Astrocyte (in vitro differentiated cells and primary cell): ENCODE measurements around the gene CENPE. TPM values are rescaled to one million over a fixed set of nuclear protein-coding genes. Genes with fewer than 3 reads are reported as not detected.
A peak's percentile ranks its signal among the peaks of the same experiment; 100 is the strongest.

Experiments
- DNase-seq: peaks from one replicate; pipeline ENCODE4 v3.0.0-alpha.2; 2010; ENCODE audit warnings: low read depth
- FAIRE-seq: peaks from 2 replicates; lab custom pipeline; 2011; peaks lifted over from hg19 to GRCh38; lab: Jason Lieb, UNC
- H2AFZ ChIP-seq: 2 replicates; pipeline ENCODE4 v1.6.0; 2012; ENCODE audit warnings: low read depth, low read length, inconsistent platforms
- H3K27ac ChIP-seq: 2 replicates; pipeline ENCODE4 v1.5.1; 2011; ENCODE audit warnings: low read depth, low read length, inconsistent platforms
- H3K27me3 ChIP-seq: 2 replicates; pipeline ENCODE4 v1.6.0; 2011; ENCODE audit warnings: low read length, inconsistent platforms; ENCODE audit not compliant: insufficient read depth
- H3K36me3 ChIP-seq: 2 replicates; pipeline ENCODE4 v1.5.1; 2011; ENCODE audit warnings: low read length, inconsistent platforms; ENCODE audit not compliant: insufficient read depth
- H3K4me1 ChIP-seq: 2 replicates; pipeline ENCODE4 v1.5.1; 2011; ENCODE audit warnings: low read length, inconsistent platforms; ENCODE audit not compliant: insufficient read depth
- H3K4me2 ChIP-seq: 2 replicates; pipeline ENCODE4 v1.6.0; 2012; ENCODE audit warnings: low read length, inconsistent platforms
- H3K4me3 ChIP-seq: 2 replicates; pipeline ENCODE4 v1.5.1; 2011; ENCODE audit warnings: low read depth, mild to moderate bottlenecking, low read length, inconsistent platforms; ENCODE audit not compliant: insufficient read depth
- H3K79me2 ChIP-seq: 2 replicates; pipeline ENCODE4 v1.6.0; 2012; ENCODE audit warnings: mild to moderate bottlenecking, low read length, inconsistent platforms; ENCODE audit not compliant: insufficient read depth
- H3K9ac ChIP-seq: 2 replicates; pipeline ENCODE4 v1.6.0; 2012; ENCODE audit warnings: mild to moderate bottlenecking, low read length, inconsistent platforms
- H3K9me3 ChIP-seq: 2 replicates; pipeline ENCODE4 v1.5.1; 2012; ENCODE audit warnings: low read depth, mild to moderate bottlenecking, low read length, inconsistent platforms; ENCODE audit not compliant: insufficient read depth
- H4K20me1 ChIP-seq: 2 replicates; pipeline ENCODE4 v1.6.0; 2012; ENCODE audit warnings: low read length, inconsistent platforms; ENCODE audit not compliant: insufficient read depth
- H3K27ac Mint-ChIP-seq: one replicate; pipeline ENCODE4 v1.8.0; 2021; ENCODE audit warnings: mild to moderate bottlenecking, mixed read lengths; ENCODE audit not compliant: unreplicated experiment
- H3K27me3 Mint-ChIP-seq: one replicate; pipeline ENCODE4 v1.8.0; 2021; ENCODE audit warnings: low read depth, mixed read lengths; ENCODE audit not compliant: unreplicated experiment
- H3K36me3 Mint-ChIP-seq: one replicate; pipeline ENCODE4 v1.8.0; 2021; ENCODE audit warnings: low read depth, mixed read lengths; ENCODE audit not compliant: unreplicated experiment
- H3K4me1 Mint-ChIP-seq: one replicate; pipeline ENCODE4 v1.8.0; 2021; ENCODE audit warnings: low read depth, mixed read lengths; ENCODE audit not compliant: unreplicated experiment
- H3K4me3 Mint-ChIP-seq: one replicate; pipeline ENCODE4 v1.8.0; 2021; ENCODE audit warnings: mild to moderate bottlenecking, moderate library complexity, mixed read lengths; ENCODE audit not compliant: unreplicated experiment
- H3K9me3 Mint-ChIP-seq: one replicate; pipeline ENCODE4 v1.8.0; 2021; ENCODE audit warnings: mild to moderate bottlenecking, mixed read lengths; ENCODE audit not compliant: unreplicated experiment
- EZH2 ChIP-seq: IDR thresholded peaks from 2 replicates; pipeline ENCODE4 v1.6.1; 2012; ENCODE audit warnings: mild to moderate bottlenecking, low read length, inconsistent platforms; ENCODE audit not compliant: insufficient read depth
- total RNA-seq: library from RNA; stranded (reverse); gene quantifications from 2 replicates; pipeline ENCODE4 v1.2.1, GENCODE V29; 2021
- TF ChIP-seq, protein P1 (sequence below): IDR thresholded peaks from 2 replicates; pipeline ENCODE4 v1.5.1; 2011; ENCODE audit warnings: low read depth, mild to moderate bottlenecking, inconsistent platforms, low read length, moderate library complexity; ENCODE audit not compliant: insufficient read depth

Gene CENPE
- total RNA-seq, 1 donor from 2014 or later, result 5.6 TPM

DNA sequence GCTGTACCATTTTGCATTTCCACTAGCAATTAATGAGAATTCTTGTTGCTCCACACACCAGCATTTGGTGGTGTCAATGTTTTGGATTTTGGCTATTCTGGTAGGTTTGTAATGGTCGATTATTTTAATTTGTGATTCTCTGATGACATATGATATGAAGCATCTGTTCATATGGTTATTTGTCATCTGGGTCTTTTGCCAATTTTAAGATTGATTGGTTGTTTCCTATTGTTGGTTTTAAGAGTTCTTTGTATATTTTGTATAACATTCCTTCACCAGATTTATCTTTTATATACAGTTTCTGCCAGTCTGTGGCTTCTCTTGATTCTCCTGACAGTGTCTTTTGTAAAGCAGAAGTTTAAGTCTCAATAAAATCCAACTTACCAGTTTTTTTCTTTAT lies 80.0 kb downstream of the CENPE start:
- Histone ChIP-seq H4K20me1 (no peaks in the 10 kb centered on the region), H3K79me2 (no peaks in the 10 kb centered on the region), H3K4me1 (no peaks in the 10 kb centered on the region), H3K4me2 (no peak overlapping the region), H2AFZ (no peak overlapping the region), H3K9ac (no peak overlapping the region), H3K9me3 (no peaks in the 10 kb centered on the region), H3K27ac (no peak overlapping the region), H3K4me3 (no peak overlapping the region), H3K36me3 (peaks cover 7% of the 10 kb centered on the region), H3K27me3 (no peaks in the 10 kb centered on the region)
- Mint-ChIP-seq H3K4me3 (no peak overlapping the region), H3K4me1 (peaks cover 4% of the 10 kb centered on the region), H3K9me3 (no peaks in the 10 kb centered on the region), H3K36me3 (no peaks in the 10 kb centered on the region), H3K27me3 (no peaks in the 10 kb centered on the region), H3K27ac (no peak overlapping the region)
- no peak for FAIRE-seq
- DNase-seq, result peak; percentile 44
- TF ChIP-seq EZH2, result no peak
- TF ChIP-seq, protein P1, sequence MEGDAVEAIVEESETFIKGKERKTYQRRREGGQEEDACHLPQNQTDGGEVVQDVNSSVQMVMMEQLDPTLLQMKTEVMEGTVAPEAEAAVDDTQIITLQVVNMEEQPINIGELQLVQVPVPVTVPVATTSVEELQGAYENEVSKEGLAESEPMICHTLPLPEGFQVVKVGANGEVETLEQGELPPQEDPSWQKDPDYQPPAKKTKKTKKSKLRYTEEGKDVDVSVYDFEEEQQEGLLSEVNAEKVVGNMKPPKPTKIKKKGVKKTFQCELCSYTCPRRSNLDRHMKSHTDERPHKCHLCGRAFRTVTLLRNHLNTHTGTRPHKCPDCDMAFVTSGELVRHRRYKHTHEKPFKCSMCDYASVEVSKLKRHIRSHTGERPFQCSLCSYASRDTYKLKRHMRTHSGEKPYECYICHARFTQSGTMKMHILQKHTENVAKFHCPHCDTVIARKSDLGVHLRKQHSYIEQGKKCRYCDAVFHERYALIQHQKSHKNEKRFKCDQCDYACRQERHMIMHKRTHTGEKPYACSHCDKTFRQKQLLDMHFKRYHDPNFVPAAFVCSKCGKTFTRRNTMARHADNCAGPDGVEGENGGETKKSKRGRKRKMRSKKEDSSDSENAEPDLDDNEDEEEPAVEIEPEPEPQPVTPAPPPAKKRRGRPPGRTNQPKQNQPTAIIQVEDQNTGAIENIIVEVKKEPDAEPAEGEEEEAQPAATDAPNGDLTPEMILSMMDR, result no peak

DNA sequence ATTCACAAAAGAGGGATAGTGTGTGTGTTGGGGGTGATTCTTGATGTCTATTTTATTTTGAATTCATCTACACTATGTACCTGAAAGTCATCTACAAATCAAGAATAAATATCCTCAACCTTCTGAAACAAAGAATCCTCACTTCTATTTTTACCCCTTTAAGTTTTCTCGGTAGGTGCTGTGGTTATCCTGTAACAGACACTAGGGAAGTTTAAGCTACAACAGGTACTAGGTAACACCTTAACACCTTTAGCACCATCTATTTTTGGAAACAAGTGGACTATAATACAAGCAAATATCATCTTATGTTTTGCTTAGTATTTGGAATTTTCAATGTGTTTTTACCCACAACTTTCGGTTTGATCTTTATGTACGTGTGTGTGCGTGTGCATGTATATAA lies 86.5 kb downstream of the CENPE start:
- H3K27ac Mint-ChIP-seq, result no peak overlapping the region
- Histone ChIP-seq H3K9me3 (no peaks in the 10 kb centered on the region), H3K9ac (no peak overlapping the region), H4K20me1 (no peaks in the 10 kb centered on the region), H3K4me2 (no peak overlapping the region), H2AFZ (no peak overlapping the region), H3K27ac (no peak overlapping the region), H3K36me3 (peaks cover 12% of the 10 kb centered on the region), H3K4me1 (no peaks in the 10 kb centered on the region), H3K79me2 (no peaks in the 10 kb centered on the region), H3K27me3 (no peaks in the 10 kb centered on the region), H3K4me3 (no peak overlapping the region)
- no peaks in the 10 kb centered on the region for H3K27me3 Mint-ChIP-seq
- FAIRE-seq (no peak), DNase-seq (no peak)
- H3K4me1 Mint-ChIP-seq, result no peaks in the 10 kb centered on the region
- no peaks in the 10 kb centered on the region for H3K9me3 Mint-ChIP-seq
- H3K4me3 Mint-ChIP-seq, result no peak overlapping the region
- H3K36me3 Mint-ChIP-seq, result no peaks in the 10 kb centered on the region
- TF ChIP-seq EZH2, result no peak
- TF ChIP-seq, protein P1, result no peak

DNA sequence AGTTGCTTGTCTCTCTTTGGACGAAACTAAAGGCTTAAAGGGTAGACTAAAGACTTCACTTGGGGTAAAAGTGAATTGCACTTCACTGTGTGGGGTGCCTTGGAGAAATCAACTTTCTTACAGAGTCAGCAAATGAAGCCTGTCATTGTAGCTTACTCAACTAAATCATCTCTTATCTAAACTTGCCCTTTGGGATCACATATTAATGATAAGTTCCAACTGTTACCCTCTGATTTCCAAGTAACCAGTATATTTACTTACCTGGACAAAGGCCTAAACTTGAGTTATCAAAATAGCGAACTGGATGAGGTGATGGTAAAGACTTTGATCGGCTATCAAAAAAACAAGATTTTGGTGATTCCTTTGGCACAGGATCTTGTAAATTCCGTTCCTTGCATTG lies 89.6 kb downstream of the CENPE start:
- Histone ChIP-seq H3K4me3 (no peak overlapping the region), H3K4me1 (no peaks in the 10 kb centered on the region), H2AFZ (no peak overlapping the region), H3K27me3 (no peaks in the 10 kb centered on the region), H3K9me3 (no peaks in the 10 kb centered on the region), H3K9ac (no peak overlapping the region), H3K36me3 (peaks cover 12% of the 10 kb centered on the region), H3K27ac (no peak overlapping the region), H3K4me2 (no peak overlapping the region), H3K79me2 (no peaks in the 10 kb centered on the region), H4K20me1 (no peaks in the 10 kb centered on the region)
- no peak for DNase-seq
- no peaks in the 10 kb centered on the region for H3K9me3 Mint-ChIP-seq
- peaks cover 3% of the 10 kb centered on the region for H3K4me1 Mint-ChIP-seq
- no peak overlapping the region for H3K27ac Mint-ChIP-seq
- no peak for TF ChIP-seq EZH2
- TF ChIP-seq, protein P1, result no peak
- no peaks in the 10 kb centered on the region for H3K36me3 Mint-ChIP-seq
- H3K4me3 Mint-ChIP-seq, result no peak overlapping the region
- H3K27me3 Mint-ChIP-seq, result no peaks in the 10 kb centered on the region
- no peak for FAIRE-seq
